Common myeloid progenitor, CD34-positive (primary cell): ENCODE results near the gene SMCO4.

Experiments
- CTCF ChIA-PET: fragments of 350-600 bp; sonication (Branson Sonifier 250); formaldehyde crosslinking; loops from one replicate; lab custom pipeline; 2021; ENCODE audit warnings: antibody characterized with exemption; lab: Charles Lee
- POLR2A ChIA-PET: fragments of 350-600 bp; sonication (Branson Sonifier 250); formaldehyde crosslinking; loops from one replicate; lab custom pipeline; 2021; ENCODE audit warnings: antibody characterized with exemption; lab: Charles Lee
- DNase-seq, 3 donors: peaks; one replicate each; pipeline versions ENCODE4 v3.0.0 to v3.0.0-alpha.2; 2013
- H3K27ac ChIP-seq, 2 experiments: 1 replicate in 1 of 2; 2 replicates in 1 of 2; pipeline ENCODE4 v1.7.0; 2013; ENCODE audit warnings: inconsistent platforms in 2 of 2, low read length in 2 of 2, mild to moderate bottlenecking in 2 of 2, low read depth in 1 of 2, moderate library complexity in 1 of 2; ENCODE audit not compliant: severe bottlenecking in 2 of 2, insufficient read depth in 1 of 2, poor library complexity in 1 of 2
- H3K27me3 ChIP-seq, 5 experiments: replicated peaks in 2 of 5; 1 replicate in 3 of 5; 2 replicates in 2 of 5; pipeline versions ENCODE4 v1.6.1 to v1.7.0; 2013; ENCODE audit warnings: low read length in 4 of 5, mild to moderate bottlenecking in 2 of 5, moderate library complexity in 2 of 5, inconsistent platforms in 1 of 5; ENCODE audit not compliant: insufficient read depth in 5 of 5, control insufficient read depth in 4 of 5
- H3K36me3 ChIP-seq, 4 experiments: 1 replicate in 2 of 4; 2 replicates in 2 of 4; pipeline versions ENCODE4 v1.6.1 to v1.7.0; 2013; ENCODE audit warnings: low read length in 3 of 4, control low read depth in 1 of 4, mild to moderate bottlenecking in 1 of 4; ENCODE audit not compliant: control insufficient read depth in 4 of 4, insufficient read depth in 4 of 4
- H3K4me1 ChIP-seq, 4 experiments: 1 replicate in 3 of 4; 2 replicates in 1 of 4; pipeline versions ENCODE4 v1.6.1 to v1.7.1; 2013; ENCODE audit warnings: low read length in 3 of 4, mild to moderate bottlenecking in 3 of 4, control low read depth in 1 of 4, inconsistent platforms in 1 of 4, moderate library complexity in 1 of 4; ENCODE audit not compliant: control insufficient read depth in 4 of 4, insufficient read depth in 4 of 4; ENCODE audit errors: control extremely low read depth in 1 of 4
- H3K4me3 ChIP-seq, 7 experiments: 1 replicate in 4 of 7; 2 replicates in 3 of 7; pipeline versions ENCODE4 v1.5.1 to v1.7.0; 2013; ENCODE audit warnings: mild to moderate bottlenecking in 7 of 7, low read length in 6 of 7, moderate library complexity in 6 of 7, inconsistent platforms in 2 of 7, low read depth in 2 of 7, control low read depth in 1 of 7; ENCODE audit not compliant: insufficient read depth in 4 of 7, control insufficient read depth in 1 of 7; ENCODE audit errors: extremely low read depth in 1 of 7
- H3K9me3 ChIP-seq, 5 experiments: 1 replicate in 4 of 5; 2 replicates in 1 of 5; pipeline versions ENCODE4 v1.6.1 to v1.7.1; 2013; ENCODE audit warnings: low read length in 4 of 5, mild to moderate bottlenecking in 2 of 5, inconsistent platforms in 1 of 5, low read depth in 1 of 5, moderate library complexity in 1 of 5; ENCODE audit not compliant: control insufficient read depth in 4 of 5, insufficient read depth in 2 of 5; ENCODE audit errors: control extremely low read depth in 1 of 5
- WGBS: methylation state at CpG from one replicate; pipeline ENCODE4 v1.1.5; 2013; ENCODE audit not compliant: insufficient coverage; 5-methylcytosine and 5-hydroxymethylcytosine counted together

Gene SMCO4

DNA sequence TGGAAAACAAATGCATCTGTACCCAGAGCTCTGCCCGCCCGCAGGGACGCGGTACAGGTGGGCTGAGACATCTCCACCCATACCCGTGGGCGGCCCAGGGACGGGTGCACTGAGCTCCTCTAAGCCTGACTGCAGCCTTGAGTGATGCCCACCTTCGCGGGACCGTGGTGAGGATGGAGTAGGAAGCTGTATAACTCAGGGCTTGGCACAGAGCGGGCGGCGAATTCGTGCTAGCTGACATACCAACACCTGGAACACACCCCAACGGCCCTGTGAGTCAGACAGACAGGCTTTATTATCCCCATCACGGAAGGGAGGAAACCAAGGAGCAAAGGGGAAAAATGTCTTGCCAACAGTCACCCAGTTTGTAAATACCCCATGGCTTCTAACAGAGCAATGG is 61.9 kb downstream of the SMCO4 start:
- 99% methylated on average over 14 of the region's 16 CpGs for WGBS
- Histone ChIP-seq H3K4me3 (no peak overlapping the region), H3K4me1 (no peaks in the 10 kb centered on the region), H3K27me3 (no peaks in the 10 kb centered on the region), H3K36me3 (peaks cover 0 to 8% (median 3%) of the 10 kb centered on the region in 4 experiments), H3K9me3 (no peaks in the 10 kb centered on the region), H3K27ac (no peak overlapping the region)
- CTCF ChIA-PET, result interaction anchor here (1.1 to 1.7 kb wide), 2 partner anchors 8 to 172 kb away, joined by 4 read pairs; no protein-coding TSS in a partner anchor
- POLR2A ChIA-PET, result no interaction called here
- DNase-seq, result no peak

DNA sequence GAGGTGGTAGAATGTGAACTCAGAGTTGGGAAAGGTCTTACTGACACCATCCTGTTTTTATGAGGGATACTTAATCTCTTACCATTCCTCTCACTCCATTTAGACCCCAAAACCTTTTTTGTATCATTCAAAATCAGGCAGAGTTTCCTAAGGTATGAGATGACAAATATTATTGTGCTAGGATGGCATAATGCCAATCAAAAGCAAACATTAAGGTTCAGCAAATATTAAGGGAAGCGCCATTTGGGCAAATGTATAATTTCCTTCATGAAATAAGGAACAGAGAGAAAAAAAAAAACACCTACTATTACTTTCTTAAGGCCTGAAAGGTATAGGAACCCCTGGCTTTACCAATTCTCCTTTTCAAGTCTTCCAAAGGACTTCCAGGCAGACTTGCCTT is 62.4 kb downstream of the SMCO4 start:
- DNase-seq, result no peak
- no peak overlapping the region for H3K27ac ChIP-seq
- no peaks in the 10 kb centered on the region for H3K9me3 ChIP-seq
- H3K27me3 ChIP-seq, result no peaks in the 10 kb centered on the region
- no CpG with 5 or more reads among the region's 1 CpG for WGBS
- CTCF ChIA-PET, result interaction anchor here (1.1 kb wide), 1 partner anchor 172 kb away, joined by 4 read pairs; no protein-coding TSS in a partner anchor
- no peaks in the 10 kb centered on the region for H3K4me1 ChIP-seq
- no peak overlapping the region for H3K4me3 ChIP-seq
- POLR2A ChIA-PET, result no interaction called here
- H3K36me3 ChIP-seq, result peaks cover 0 to 11% (median 3%) of the 10 kb centered on the region in 4 experiments

DNA sequence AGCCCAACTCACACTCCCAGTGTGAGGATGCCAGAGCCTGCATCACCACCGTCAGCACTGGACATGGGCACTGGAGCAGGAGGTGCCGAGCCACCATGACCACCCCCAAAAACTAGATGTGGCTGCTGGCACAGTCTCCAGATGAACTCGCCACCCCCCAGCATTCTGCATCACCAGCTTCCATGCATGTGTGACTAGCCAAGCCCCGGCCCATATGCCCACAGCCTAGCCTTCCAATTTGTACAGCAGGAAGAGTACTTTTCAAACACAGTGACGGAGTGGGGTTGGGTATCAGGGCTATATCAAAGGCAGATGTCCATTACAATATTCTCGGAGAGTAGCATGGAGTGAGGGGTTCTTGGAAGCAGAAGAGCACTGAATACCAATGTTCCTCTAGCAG is 62.9 kb downstream of the SMCO4 start:
- Histone ChIP-seq H3K27me3 (no peaks in the 10 kb centered on the region), H3K27ac (no peak overlapping the region), H3K4me1 (no peaks in the 10 kb centered on the region), H3K36me3 (peaks cover 0 to 12% (median 3%) of the 10 kb centered on the region in 4 experiments), H3K4me3 (no peak overlapping the region), H3K9me3 (no peaks in the 10 kb centered on the region)
- CTCF ChIA-PET, result no interaction called here
- no peak for DNase-seq
- POLR2A ChIA-PET, result no interaction called here
- 97% methylated on average over 5 of the region's 6 CpGs for WGBS

DNA sequence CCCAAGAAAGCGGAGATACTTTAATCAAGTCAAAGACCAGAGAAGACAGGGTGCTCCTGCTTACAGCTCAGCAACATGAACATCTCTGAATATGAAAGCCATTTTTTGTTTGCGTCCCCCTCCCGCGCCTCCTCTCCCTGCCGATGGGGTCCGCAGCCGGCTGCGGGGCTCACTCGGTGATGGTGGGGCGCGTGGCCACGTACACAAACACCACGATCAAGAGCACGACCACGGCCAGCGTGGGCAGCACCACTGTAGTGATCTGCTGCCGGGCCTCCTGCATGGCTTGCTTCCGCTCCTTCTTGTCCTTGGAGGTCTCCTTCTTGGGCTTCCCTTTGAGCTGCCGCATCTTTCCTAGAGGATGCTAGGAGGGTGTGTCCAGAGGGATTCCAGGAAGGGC is 64.3 kb downstream of the SMCO4 start:
- no peak overlapping the region for H3K4me3 ChIP-seq
- WGBS, result 98% methylated on average over 17 of the region's 19 CpGs
- H3K4me1 ChIP-seq, result no peaks in the 10 kb centered on the region
- CTCF ChIA-PET, result interaction anchor here (0.6 kb wide), 1 partner anchor 863 kb away, joined by 3 read pairs; no protein-coding TSS in a partner anchor
- DNase-seq, result no peak
- H3K9me3 ChIP-seq, result no peaks in the 10 kb centered on the region
- no peaks in the 10 kb centered on the region for H3K27me3 ChIP-seq
- peaks cover 0 to 12% (median 3%) of the 10 kb centered on the region in 4 experiments for H3K36me3 ChIP-seq
- no peak overlapping the region for H3K27ac ChIP-seq
- POLR2A ChIA-PET, result no interaction called here

DNA sequence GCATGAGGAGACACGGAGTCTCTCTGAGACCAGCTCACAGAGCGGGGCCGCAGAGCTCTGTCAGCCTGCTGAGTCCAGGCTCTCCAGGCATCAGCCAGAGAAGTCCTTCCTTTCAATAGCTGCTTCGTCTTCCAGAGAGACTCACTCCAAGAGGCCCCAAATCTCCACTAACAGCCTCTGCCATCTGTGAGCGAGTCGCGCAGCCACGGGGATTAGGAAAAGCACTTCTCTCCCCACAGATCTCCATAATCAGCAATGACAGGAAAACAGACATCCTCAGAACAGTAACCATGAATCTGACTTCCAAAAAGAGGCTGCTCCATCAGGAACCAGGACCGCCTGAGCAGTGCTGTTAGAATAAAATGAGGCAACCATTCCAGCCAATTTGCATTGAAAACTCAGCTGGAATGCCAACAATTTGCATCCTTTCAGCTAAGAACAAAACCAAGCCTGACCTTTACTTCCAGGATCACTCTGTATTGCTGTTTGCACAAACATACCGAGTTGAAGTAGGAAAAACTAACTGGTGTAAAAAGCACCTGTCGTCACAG is 65.4 kb downstream of the SMCO4 start:
- no peak overlapping the region for H3K27ac ChIP-seq
- no peak for DNase-seq
- CTCF ChIA-PET, result no interaction called here
- H3K36me3 ChIP-seq, result peaks cover 0 to 12% (median 3%) of the 10 kb centered on the region in 4 experiments
- WGBS, result 97% methylated on average over 4 of the region's 11 CpGs
- POLR2A ChIA-PET, result no interaction called here
- no peaks in the 10 kb centered on the region for H3K4me1 ChIP-seq
- H3K9me3 ChIP-seq, result no peaks in the 10 kb centered on the region
- no peak overlapping the region for H3K4me3 ChIP-seq
- no peaks in the 10 kb centered on the region for H3K27me3 ChIP-seq

DNA sequence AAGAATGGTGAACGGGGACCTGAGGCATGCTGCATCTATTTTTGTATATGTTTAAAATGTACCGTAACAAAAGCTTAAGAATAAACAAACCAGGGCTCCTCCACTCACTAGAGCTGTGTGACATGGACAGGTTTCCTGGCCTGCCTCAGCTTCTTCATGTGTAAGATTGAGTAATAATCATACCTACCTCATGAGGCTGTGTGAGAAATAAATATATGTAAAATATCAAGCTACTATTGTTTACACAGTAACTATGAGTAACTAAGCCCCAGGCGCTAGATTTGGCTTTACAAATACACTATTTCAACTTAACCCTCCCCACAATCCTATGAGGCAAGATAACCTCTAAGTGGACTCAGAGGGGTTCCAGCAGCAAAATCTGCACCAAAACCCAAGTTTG is 66.4 kb downstream of the SMCO4 start:
- Histone ChIP-seq H3K4me3 (no peak overlapping the region), H3K4me1 (no peaks in the 10 kb centered on the region), H3K9me3 (no peaks in the 10 kb centered on the region), H3K27ac (no peak overlapping the region), H3K36me3 (peaks cover 0 to 12% (median 3%) of the 10 kb centered on the region in 4 experiments), H3K27me3 (no peaks in the 10 kb centered on the region)
- ChIA-PET CTCF (no interaction called here), POLR2A (no interaction called here)
- DNase-seq, result no peak
- WGBS, result 90% methylated on average over 2 of the region's 3 CpGs

DNA sequence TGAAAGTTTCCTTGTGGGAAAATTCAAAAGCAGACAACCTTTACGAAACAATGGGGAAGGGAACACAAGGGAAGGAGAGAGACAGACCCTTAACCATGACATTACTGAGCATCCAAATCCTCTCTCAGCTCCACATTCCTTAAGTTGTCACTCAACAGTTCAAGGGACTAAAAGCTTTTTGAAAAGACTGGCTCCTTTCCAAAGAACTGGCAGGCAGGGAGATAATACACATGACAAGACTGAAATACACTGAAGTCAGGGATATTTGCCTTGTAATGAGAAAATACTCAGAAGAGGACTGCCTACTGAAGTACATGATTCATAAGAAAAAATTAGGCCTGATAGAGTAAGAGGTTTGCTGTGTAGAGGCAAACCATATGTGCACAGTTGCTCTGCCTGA is 69.1 kb downstream of the SMCO4 start:
- H3K4me3 ChIP-seq, result no peak overlapping the region
- DNase-seq, result no peak
- no peaks in the 10 kb centered on the region for H3K27me3 ChIP-seq
- H3K9me3 ChIP-seq, result no peaks in the 10 kb centered on the region
- no peaks in the 10 kb centered on the region for H3K4me1 ChIP-seq
- no CpG with 5 or more reads among the region's 1 CpG for WGBS
- ChIA-PET CTCF (interaction anchor here (1.8 kb wide), 1 partner anchor 8 kb away, joined by 4 read pairs; no protein-coding TSS in a partner anchor), POLR2A (no interaction called here)
- H3K36me3 ChIP-seq, result peaks cover 0 to 9% (median 3%) of the 10 kb centered on the region in 4 experiments
- no peak overlapping the region for H3K27ac ChIP-seq
